ENCODE measurements around the gene AP5Z1. TPM values are rescaled to one million over a fixed set of nuclear protein-coding genes. Genes with fewer than 3 reads are reported as not detected.

The AP5Z1 gene
- total and polyA plus RNA-seq, 2 of the 4 experiments (the other 2 are of a cell fraction), result 9.7 to 38.7 TPM

GRCh38 chr7:4730971-4731370 lies 44.5 kb upstream of the AP5Z1 start:
- Histone ChIP-seq H2AK5ac (ENCODE audit: low read depth, low read length) (no peak overlapping the region), H3K4me2 (ENCODE audit: low read depth, low read length) (no peak overlapping the region), H3K23ac (ENCODE audit: low read depth, low read length) (no peak overlapping the region), H2BK5ac (ENCODE audit: low read depth, low read length, poor library complexity, severe bottlenecking) (no peak overlapping the region), H3K36me3 (ENCODE audit: control insufficient read depth, insufficient read depth, low read length) (peaks cover 33% of the 10 kb centered on the region), H3K27me3 (ENCODE audit: control insufficient read depth, insufficient read depth, low read length) (no peaks in the 10 kb centered on the region), H2AFZ (replicated peaks; ENCODE audit: low read length, poor library complexity) (no peak overlapping the region), H3K4ac (ENCODE audit: low read depth, low read length) (no peak overlapping the region), H3K18ac (ENCODE audit: low read depth, low read length) (no peak overlapping the region), H2BK120ac (ENCODE audit: low read depth, low read length) (no peak overlapping the region), H4K8ac (ENCODE audit: low read depth in 2 of 2, low read length in 2 of 2) (no peak overlapping the region), H2AK9ac (replicated peaks; ENCODE audit: low read depth, low read length, poor library complexity) (no peak overlapping the region), H3K27ac (ENCODE audit: insufficient read depth, low read length) (no peak overlapping the region), H3K9me1 (ENCODE audit: insufficient read depth, low read length) (peaks cover 22% of the 10 kb centered on the region), H3K56ac (ENCODE audit: extremely low read depth, insufficient read depth, low read length) (no peak overlapping the region), H4K20me1 (ENCODE audit: insufficient read depth, low read length) (peaks cover 34% of the 10 kb centered on the region), H3K79me1 (ENCODE audit: low read depth in 1 of 2, low read length in 2 of 2) (peaks cover 30 to 88% of the 10 kb centered on the region in 2 experiments), H2BK15ac (ENCODE audit: low read depth, low read length) (no peak overlapping the region), H3K14ac (replicated peaks; ENCODE audit: low read depth, low read length) (no peak overlapping the region), H3K9me3 (ENCODE audit: control insufficient read depth, insufficient read depth, low read length) (no peaks in the 10 kb centered on the region), H3K4me1 (ENCODE audit: control insufficient read depth, insufficient read depth, low read length) (peaks cover 4% of the 10 kb centered on the region; the same call in 1 of the 2 replicates), H2BK20ac (ENCODE audit: low read depth, low read length) (no peak overlapping the region), H3K9ac (ENCODE audit: low read depth, low read length) (no peak overlapping the region), H3K4me3 (ENCODE audit: insufficient read depth, low read depth, low read length) (no peak overlapping the region), H4K5ac (ENCODE audit: low read depth, low read length) (no peak overlapping the region), H4K91ac (ENCODE audit: insufficient read depth, low read depth, low read length) (no peak overlapping the region)
- BruUV-seq (replicated peaks), result no TSS peak
- no peak for DNase-seq
- WGBS, 2 experiments (ENCODE audit: extremely low coverage in 2 of 2, insufficient read length in 1 of 2), result no CpG with 5 or more reads among the region's 10 CpGs
- in situ Hi-C loops (cut with MboI; ENCODE audit: low sequenced_read_pairs), result no loop called here
- ChIA-PET CTCF (no interaction called here), POLR2A (ENCODE audit: unreplicated experiment) (no interaction called here)
- TF ChIP-seq CTCF (conservative IDR thresholded peaks at IDR 0.05; ENCODE audit: low read depth, low read length) (no peak), BHLHE40 (IDR thresholded peaks at IDR 0.05; ENCODE audit: low read depth, low read length) (no peak), CHD1 (IDR thresholded peaks at IDR 0.05; ENCODE audit: low read depth, low read length) (no peak), POLR2A (IDR thresholded peaks at IDR 0.05; ENCODE audit: low read depth, low read length) (no peak), ELK1 (IDR thresholded peaks at IDR 0.05; ENCODE audit: borderline replicate concordance, low read depth, low read length) (no peak), MXI1 (IDR thresholded peaks at IDR 0.05; ENCODE audit: borderline replicate concordance, low read depth, low read length) (no peak), MAFK (IDR thresholded peaks at IDR 0.05; ENCODE audit: low read depth, low read length) (no peak), RAD21 (IDR thresholded peaks at IDR 0.05; ENCODE audit: low read length) (no peak)
- TF ChIP-seq, protein P1, sequence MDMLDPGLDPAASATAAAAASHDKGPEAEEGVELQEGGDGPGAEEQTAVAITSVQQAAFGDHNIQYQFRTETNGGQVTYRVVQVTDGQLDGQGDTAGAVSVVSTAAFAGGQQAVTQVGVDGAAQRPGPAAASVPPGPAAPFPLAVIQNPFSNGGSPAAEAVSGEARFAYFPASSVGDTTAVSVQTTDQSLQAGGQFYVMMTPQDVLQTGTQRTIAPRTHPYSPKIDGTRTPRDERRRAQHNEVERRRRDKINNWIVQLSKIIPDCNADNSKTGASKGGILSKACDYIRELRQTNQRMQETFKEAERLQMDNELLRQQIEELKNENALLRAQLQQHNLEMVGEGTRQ (IDR thresholded peaks at IDR 0.05; ENCODE audit: low read depth, low read length), result no peak
- dilution Hi-C loops (cut with HindIII; ENCODE audit: low sequenced_read_pairs, unreplicated experiment), result no loop called here
- no peak for ATAC-seq (ENCODE audit: low read depth)
- intact Hi-C loops (cut with micrococcal nuclease), result no loop called here
